Measurements from ENCODE around the gene PALLD. TPM values are rescaled to one million over a fixed set of nuclear protein-coding genes. Genes with fewer than 3 reads are reported as not detected.

Gene PALLD
- polyA plus RNA-seq, 1 donor (not counting 4 experiments of a cell fraction or from before 2014, with no cell fraction given) = 136 TPM

DNA sequence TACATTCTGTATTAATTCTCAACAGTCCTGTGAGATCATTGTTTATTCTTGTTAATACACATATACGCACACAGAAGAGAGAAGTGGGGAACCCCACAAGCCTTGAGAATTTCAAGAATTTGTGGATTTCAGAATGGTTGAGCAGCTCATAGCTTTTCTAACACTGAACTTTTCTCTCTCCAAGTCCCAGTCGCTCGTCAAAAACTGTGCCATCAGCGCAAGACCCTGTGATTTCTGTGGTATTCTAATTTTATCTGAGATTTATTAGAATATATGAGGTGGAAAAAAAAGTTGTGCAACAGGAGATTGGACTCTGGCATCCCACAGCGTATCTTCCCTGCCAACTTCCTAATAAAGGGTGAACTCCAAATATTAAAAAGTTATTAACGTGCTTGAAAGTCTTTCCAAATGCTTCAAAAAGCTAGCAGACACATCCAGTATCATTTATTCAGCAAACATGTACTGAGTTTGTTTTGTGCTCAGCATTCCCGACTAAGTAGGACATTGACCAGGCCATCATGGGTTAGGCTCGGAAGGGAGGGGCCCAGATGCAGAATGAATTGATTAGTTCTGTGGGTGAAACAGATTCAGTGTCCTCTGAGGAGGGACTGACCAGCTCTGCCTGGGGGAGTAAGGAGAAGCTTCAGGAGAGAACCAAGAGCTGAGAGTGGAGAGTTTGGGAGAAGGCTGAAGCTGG lies 347.6 kb downstream of the PALLD start:
- no peaks in the 10 kb centered on the region for H3K9me3 ChIP-seq (ENCODE audit: control insufficient read depth, low read depth, low read length)
- FAIRE-seq (no peak), DNase-seq (ENCODE audit: low read depth, low spot score) (no peak)
- TF ChIP-seq, protein P1, sequence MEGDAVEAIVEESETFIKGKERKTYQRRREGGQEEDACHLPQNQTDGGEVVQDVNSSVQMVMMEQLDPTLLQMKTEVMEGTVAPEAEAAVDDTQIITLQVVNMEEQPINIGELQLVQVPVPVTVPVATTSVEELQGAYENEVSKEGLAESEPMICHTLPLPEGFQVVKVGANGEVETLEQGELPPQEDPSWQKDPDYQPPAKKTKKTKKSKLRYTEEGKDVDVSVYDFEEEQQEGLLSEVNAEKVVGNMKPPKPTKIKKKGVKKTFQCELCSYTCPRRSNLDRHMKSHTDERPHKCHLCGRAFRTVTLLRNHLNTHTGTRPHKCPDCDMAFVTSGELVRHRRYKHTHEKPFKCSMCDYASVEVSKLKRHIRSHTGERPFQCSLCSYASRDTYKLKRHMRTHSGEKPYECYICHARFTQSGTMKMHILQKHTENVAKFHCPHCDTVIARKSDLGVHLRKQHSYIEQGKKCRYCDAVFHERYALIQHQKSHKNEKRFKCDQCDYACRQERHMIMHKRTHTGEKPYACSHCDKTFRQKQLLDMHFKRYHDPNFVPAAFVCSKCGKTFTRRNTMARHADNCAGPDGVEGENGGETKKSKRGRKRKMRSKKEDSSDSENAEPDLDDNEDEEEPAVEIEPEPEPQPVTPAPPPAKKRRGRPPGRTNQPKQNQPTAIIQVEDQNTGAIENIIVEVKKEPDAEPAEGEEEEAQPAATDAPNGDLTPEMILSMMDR (optimal IDR thresholded peaks at IDR 0.05 in 1 of 3, IDR thresholded peaks at IDR 0.05 in 1 of 3, conservative IDR thresholded peaks at IDR 0.05 in 1 of 3; ENCODE audit: extremely low read depth in 1 of 3, insufficient read depth in 2 of 3, low read length in 3 of 3) = no peak
- no peak for TF ChIP-seq EZH2 (IDR thresholded peaks at IDR 0.05; ENCODE audit: low read length)
- H3K4me2 ChIP-seq (ENCODE audit: control insufficient read depth, extremely low read depth, insufficient read depth, low read depth, low read length) = peak overlapping the region; percentile 78
- H3K27me3 ChIP-seq (ENCODE audit: control insufficient read depth, extremely low read depth, insufficient read depth, low read length) = no peaks in the 10 kb centered on the region
- peaks cover 94% of the 10 kb centered on the region for H3K79me2 ChIP-seq (ENCODE audit: control insufficient read depth, insufficient read depth, low read length)
- H2AFZ ChIP-seq (ENCODE audit: control insufficient read depth, low read length) = no peak overlapping the region
- H3K27ac ChIP-seq (ENCODE audit: control insufficient read depth, insufficient read depth, low read length) = peak overlapping the region; percentile 60
- no peaks in the 10 kb centered on the region for H4K20me1 ChIP-seq (ENCODE audit: control insufficient read depth, extremely low read depth, insufficient read depth, low read length)
- H3K4me3 ChIP-seq (ENCODE audit: control insufficient read depth in 2 of 3, extremely low read depth in 1 of 3, insufficient read depth in 2 of 3, low read depth in 1 of 3, low read length in 3 of 3) = no peak overlapping the region
- H3K36me3 ChIP-seq (ENCODE audit: control insufficient read depth in 2 of 2, extremely low read depth in 1 of 2, insufficient read depth in 2 of 2, low read length in 2 of 2) = peaks cover 7 to 12% of the 10 kb centered on the region in 2 experiments
- peaks cover 81% of the 10 kb centered on the region for H3K4me1 ChIP-seq (ENCODE audit: control insufficient read depth, extremely low read depth, insufficient read depth, low read length)
- dilution Hi-C loops (cut with MboI; ENCODE audit: extremely low pct_ligation_motif_present, low sequenced_read_pairs) = no loop called here
- H3K9ac ChIP-seq (ENCODE audit: control insufficient read depth, extremely low read depth, insufficient read depth, low read length) = no peak overlapping the region
- H3K9me1 ChIP-seq (ENCODE audit: control insufficient read depth, extremely low read depth, insufficient read depth, low read length) = no peaks in the 10 kb centered on the region

DNA sequence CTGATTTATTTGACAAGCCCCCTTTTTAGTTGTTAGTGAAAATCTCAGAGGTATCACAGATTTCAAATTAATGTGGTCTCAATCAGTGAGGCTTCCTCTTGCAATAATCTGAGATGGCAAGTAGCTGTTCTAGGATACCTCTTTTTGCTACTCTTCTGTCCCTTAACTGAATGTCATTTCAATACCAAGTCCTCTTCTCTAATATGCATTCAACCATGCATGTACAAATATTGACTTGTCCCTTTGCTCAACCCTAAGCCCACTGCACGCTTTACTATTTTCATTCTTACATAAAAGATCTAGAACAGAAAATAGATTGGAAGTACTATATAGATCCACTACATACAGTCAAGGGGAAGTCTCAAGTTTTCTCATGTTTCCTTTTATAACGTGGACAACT lies 349.0 kb downstream of the PALLD start:
- no peak for FAIRE-seq
- H3K4me3 ChIP-seq (ENCODE audit: control insufficient read depth in 2 of 3, extremely low read depth in 1 of 3, insufficient read depth in 2 of 3, low read depth in 1 of 3, low read length in 3 of 3) = no peak overlapping the region
- dilution Hi-C loops (cut with MboI; ENCODE audit: extremely low pct_ligation_motif_present, low sequenced_read_pairs) = no loop called here
- TF ChIP-seq, protein P1 (optimal IDR thresholded peaks at IDR 0.05 in 1 of 3, IDR thresholded peaks at IDR 0.05 in 1 of 3, conservative IDR thresholded peaks at IDR 0.05 in 1 of 3; ENCODE audit: extremely low read depth in 1 of 3, insufficient read depth in 2 of 3, low read length in 3 of 3) = no peak
- no peak for TF ChIP-seq EZH2 (IDR thresholded peaks at IDR 0.05; ENCODE audit: low read length)
- H3K36me3 ChIP-seq (ENCODE audit: control insufficient read depth in 2 of 2, extremely low read depth in 1 of 2, insufficient read depth in 2 of 2, low read length in 2 of 2) = peaks cover 8 to 14% of the 10 kb centered on the region in 2 experiments
- no peak overlapping the region for H3K27ac ChIP-seq (ENCODE audit: control insufficient read depth, insufficient read depth, low read length)
- H3K79me2 ChIP-seq (ENCODE audit: control insufficient read depth, insufficient read depth, low read length) = peaks cover 95% of the 10 kb centered on the region
- no peaks in the 10 kb centered on the region for H4K20me1 ChIP-seq (ENCODE audit: control insufficient read depth, extremely low read depth, insufficient read depth, low read length)
- DNase-seq (ENCODE audit: low read depth, low spot score) = no peak
- no peak overlapping the region for H3K4me2 ChIP-seq (ENCODE audit: control insufficient read depth, extremely low read depth, insufficient read depth, low read depth, low read length)
- H3K9ac ChIP-seq (ENCODE audit: control insufficient read depth, extremely low read depth, insufficient read depth, low read length) = no peak overlapping the region
- no peak overlapping the region for H2AFZ ChIP-seq (ENCODE audit: control insufficient read depth, low read length)
- no peaks in the 10 kb centered on the region for H3K9me3 ChIP-seq (ENCODE audit: control insufficient read depth, low read depth, low read length)
- H3K27me3 ChIP-seq (ENCODE audit: control insufficient read depth, extremely low read depth, insufficient read depth, low read length) = no peaks in the 10 kb centered on the region
- H3K4me1 ChIP-seq (ENCODE audit: control insufficient read depth, extremely low read depth, insufficient read depth, low read length) = peaks cover 67% of the 10 kb centered on the region
- no peaks in the 10 kb centered on the region for H3K9me1 ChIP-seq (ENCODE audit: control insufficient read depth, extremely low read depth, insufficient read depth, low read length)

All from keratinocyte (primary cell).